Measurements from ENCODE around the gene MANSC1. TPM values are rescaled to one million over a fixed set of nuclear protein-coding genes. Genes with fewer than 3 reads are reported as not detected.

MANSC1 gene
- total RNA-seq, 4 donors from 2014 or later, result 5.1 to 34.4 (median 16.9) TPM

DNA sequence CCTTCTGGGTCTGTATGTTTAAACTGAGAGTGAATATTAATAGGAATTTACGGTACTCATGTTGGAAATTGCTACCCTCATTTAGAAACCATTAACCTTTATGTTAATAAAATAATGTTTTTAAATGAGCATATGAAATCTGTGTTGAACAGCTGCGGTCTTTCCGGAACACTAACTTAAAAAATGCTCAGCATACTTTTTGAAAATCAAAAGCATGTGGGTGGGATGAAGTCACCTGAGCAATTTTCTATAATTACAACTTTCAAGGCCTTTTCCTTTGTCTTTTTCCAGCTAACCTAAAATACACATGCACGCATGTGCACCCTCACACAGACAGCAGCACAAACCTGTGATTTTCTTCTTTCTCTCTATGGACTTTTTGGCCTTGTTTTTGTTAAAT lies 46.7 kb upstream of the MANSC1 start:
- no peaks in the 10 kb centered on the region for H3K9me3 ChIP-seq
- no peak for DNase-seq
- peaks cover 0 to 11% of the 10 kb centered on the region in 2 donors for H3K4me1 ChIP-seq
- no peaks in the 10 kb centered on the region for H3K27me3 ChIP-seq
- H3K27ac ChIP-seq, result peak overlapping the region; percentile 92 to 98
- no peaks in the 10 kb centered on the region for H3K36me3 ChIP-seq
- intact Hi-C loops (cut with DNase I; ENCODE audit: low total_unique reads), result no loop called here
- H3K4me3 ChIP-seq, result no peak overlapping the region
- no peak for TF ChIP-seq POLR2A (IDR thresholded peaks at IDR 0.05)
- TF ChIP-seq CTCF (IDR thresholded peaks at IDR 0.05), result no peak

GRCh38 chr12:12393171-12393570 lies 43.1 kb upstream of the MANSC1 start:
- no peaks in the 10 kb centered on the region for H3K9me3 ChIP-seq
- no peaks in the 10 kb centered on the region for H3K27me3 ChIP-seq
- H3K4me3 ChIP-seq, result no peak overlapping the region
- H3K4me1 ChIP-seq, result peaks cover 0 to 7% of the 10 kb centered on the region in 2 donors
- H3K27ac ChIP-seq, result no peak overlapping the region
- no peak for TF ChIP-seq CTCF (IDR thresholded peaks at IDR 0.05)
- no peak for TF ChIP-seq POLR2A (IDR thresholded peaks at IDR 0.05)
- intact Hi-C loops (cut with DNase I; ENCODE audit: low total_unique reads), result no loop called here
- no peaks in the 10 kb centered on the region for H3K36me3 ChIP-seq
- DNase-seq, result no peak

GRCh38 chr12:12392413-12392812 lies 42.4 kb upstream of the MANSC1 start:
- H3K4me1 ChIP-seq, result peaks cover 0 to 2% of the 10 kb centered on the region in 2 donors
- H3K27ac ChIP-seq, result no peak overlapping the region
- no peak for TF ChIP-seq CTCF (IDR thresholded peaks at IDR 0.05)
- no peak for TF ChIP-seq POLR2A (IDR thresholded peaks at IDR 0.05)
- no peaks in the 10 kb centered on the region for H3K9me3 ChIP-seq
- no peaks in the 10 kb centered on the region for H3K27me3 ChIP-seq
- no peak overlapping the region for H3K4me3 ChIP-seq
- intact Hi-C loops (cut with DNase I; ENCODE audit: low total_unique reads), result no loop called here
- no peak for DNase-seq
- H3K36me3 ChIP-seq, result no peaks in the 10 kb centered on the region

- Histone ChIP-seq H3K27me3 (no peaks in the 10 kb centered on the region), H3K27ac (peak overlapping the region in 1 of 2 donors; percentile 12), H3K4me3 (no peak overlapping the region), H3K9me3 (no peaks in the 10 kb centered on the region), H3K4me1 (no peaks in the 10 kb centered on the region), H3K36me3 (no peaks in the 10 kb centered on the region)
- intact Hi-C loops (cut with DNase I; ENCODE audit: low total_unique reads), result no loop called here
- TF ChIP-seq CTCF (IDR thresholded peaks at IDR 0.05) (no peak), POLR2A (IDR thresholded peaks at IDR 0.05) (no peak)
- DNase-seq, result no peak
These were observed 37.5 kb upstream of the MANSC1 start for GRCh38 chr12:12387501-12387900.

DNA sequence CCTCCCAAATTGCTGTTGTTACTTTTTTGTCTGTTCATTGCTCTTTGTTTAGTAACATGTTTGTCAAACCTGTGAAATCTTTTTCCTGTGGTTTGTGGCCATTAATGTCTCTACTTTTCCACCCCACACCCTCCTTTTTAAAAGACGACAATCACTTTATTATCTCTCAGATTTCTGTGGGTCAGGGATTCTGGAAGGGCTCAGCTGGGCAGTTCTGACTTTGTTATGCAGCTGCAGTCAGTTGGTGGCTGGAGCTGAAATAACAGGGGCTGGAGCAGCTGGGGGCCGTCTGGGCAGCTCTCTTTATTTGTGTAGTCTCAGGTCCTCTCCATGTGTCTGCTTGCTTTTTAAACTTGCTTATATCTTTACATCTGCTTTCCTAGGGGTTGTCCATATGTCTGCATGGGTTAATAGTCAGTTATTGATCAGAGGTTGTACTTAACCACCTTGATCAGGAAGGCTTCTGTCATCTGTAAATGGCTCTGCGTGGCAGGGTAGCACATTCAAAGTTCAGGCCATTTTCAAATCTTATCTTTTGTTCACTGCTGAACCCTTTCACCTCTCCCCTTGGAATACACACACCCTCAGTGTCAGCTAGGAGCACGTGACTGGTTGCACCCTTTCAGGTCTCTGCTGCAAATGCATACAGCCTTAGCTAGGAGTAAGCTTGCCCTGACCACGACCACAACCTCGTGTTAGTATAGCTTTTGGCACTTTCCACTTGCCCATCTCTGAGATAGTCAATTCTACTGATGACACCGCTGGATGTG lies 34.7 kb upstream of the MANSC1 start:
- DNase-seq, result no peak
- intact Hi-C loops (cut with DNase I; ENCODE audit: low total_unique reads), result no loop called here
- no peak overlapping the region for H3K4me3 ChIP-seq
- H3K27ac ChIP-seq, result no peak overlapping the region
- H3K27me3 ChIP-seq, result no peaks in the 10 kb centered on the region
- no peaks in the 10 kb centered on the region for H3K9me3 ChIP-seq
- TF ChIP-seq CTCF (IDR thresholded peaks at IDR 0.05) (no peak), POLR2A (IDR thresholded peaks at IDR 0.05) (no peak)
- no peaks in the 10 kb centered on the region for H3K4me1 ChIP-seq
- no peaks in the 10 kb centered on the region for H3K36me3 ChIP-seq

Data from uterus (tissue), 4 donors.